Measurements from ENCODE around the gene UMAD1.

DNA sequence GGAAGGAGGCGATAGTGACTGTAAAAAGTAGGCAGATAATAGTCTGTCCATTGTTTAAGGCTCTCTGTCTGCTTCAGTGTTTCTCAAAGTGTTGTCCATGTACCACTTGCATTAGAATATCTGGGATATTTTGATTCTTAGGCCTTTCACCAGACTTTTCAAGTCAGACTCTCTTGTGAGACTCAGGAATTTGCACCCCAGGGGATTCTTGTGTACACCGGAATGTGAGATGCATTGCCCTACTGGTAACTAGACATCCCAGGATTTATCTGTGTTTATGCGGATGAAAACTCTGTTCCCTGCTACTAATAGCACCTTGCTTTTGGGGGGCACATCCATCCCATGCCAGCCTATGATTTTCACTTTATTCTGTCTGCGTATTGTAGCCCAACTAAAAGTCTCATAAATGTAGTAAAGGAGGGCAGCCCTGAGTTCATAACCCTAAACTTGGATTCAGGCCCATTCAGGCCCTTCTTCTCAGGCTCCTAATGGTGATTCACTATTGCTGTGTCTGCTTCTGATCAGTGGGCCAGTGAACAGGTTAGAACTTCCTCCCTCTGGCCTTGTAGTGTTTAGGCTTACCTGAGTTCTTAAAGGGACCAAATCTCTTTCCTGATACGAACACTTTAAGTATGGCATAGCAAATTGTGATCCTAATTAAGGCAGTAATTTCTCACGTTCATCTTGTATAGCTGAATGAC is 149.6 kb downstream of the UMAD1 start:
- TF ChIP-seq GATA2 (IDR thresholded peaks at IDR 0.05; ENCODE audit: low read depth, low read length) (no peak), GATA3 (IDR thresholded peaks at IDR 0.05; ENCODE audit: low read depth, low read length) (no peak)

Data from SH-SY5Y (cell line).